Osteoblast (primary cell): ENCODE measurements around the gene CCDC33. TPM values are rescaled to one million over a fixed set of nuclear protein-coding genes. Genes with fewer than 3 reads are reported as not detected.

ENCODE experiments used
- DNase-seq: peaks from one replicate; pipeline ENCODE4 v3.0.0; 2011; ENCODE audit warnings: low spot score, mixed read lengths; ENCODE audit not compliant: insufficient read length; ENCODE audit errors: missing footprints
- H2AFZ ChIP-seq: 2 replicates; pipeline ENCODE4 v1.6.0; 2011; ENCODE audit warnings: mild to moderate bottlenecking, low read length
- H3K27ac ChIP-seq: 2 replicates; pipeline ENCODE4 v1.5.1; 2011; ENCODE audit warnings: mild to moderate bottlenecking, low read depth, low read length, moderate library complexity
- H3K27me3 ChIP-seq: 2 replicates; pipeline ENCODE4 v1.6.0; 2012; ENCODE audit warnings: mild to moderate bottlenecking, control low read depth, inconsistent platforms, low read length, moderate library complexity; ENCODE audit not compliant: insufficient read depth
- H3K36me3 ChIP-seq: 2 replicates; pipeline ENCODE4 v1.5.1; 2011; ENCODE audit warnings: mild to moderate bottlenecking, low read length, control low read depth, moderate library complexity; ENCODE audit not compliant: insufficient read depth
- H3K4me1 ChIP-seq: 2 replicates; pipeline ENCODE4 v1.5.1; 2011; ENCODE audit warnings: mild to moderate bottlenecking, low read length, control low read depth, moderate library complexity; ENCODE audit not compliant: insufficient read depth
- H3K4me2 ChIP-seq: 2 replicates; pipeline ENCODE4 v1.6.0; 2011; ENCODE audit warnings: mild to moderate bottlenecking, low read length; ENCODE audit not compliant: insufficient read depth
- H3K4me3 ChIP-seq: fragments of 200-600 bp; sonication (generic); 3 replicates; pipeline ENCODE4 v1.5.1; 2012; ENCODE audit warnings: mild to moderate bottlenecking, low read length, inconsistent platforms; ENCODE audit not compliant: insufficient read depth
- H3K79me2 ChIP-seq: 2 replicates; pipeline ENCODE4 v1.6.0; 2012; ENCODE audit warnings: mild to moderate bottlenecking, low read length, control low read depth, inconsistent platforms; ENCODE audit not compliant: insufficient read depth
- H3K9me3 ChIP-seq: 2 replicates; pipeline ENCODE4 v1.5.1; 2011; ENCODE audit warnings: low read depth, low read length, control low read depth
- H4K20me1 ChIP-seq: 2 replicates; pipeline ENCODE4 v1.6.0; 2012; ENCODE audit warnings: mild to moderate bottlenecking, low read length, control low read depth; ENCODE audit not compliant: insufficient read depth
- total RNA-seq: library from RNA; depleted of rRNA; stranded (reverse); fragments of >200 nt; gene quantifications from 2 replicates; pipeline ENCODE4 v1.2.3, GENCODE V29; 2012
- TF ChIP-seq, protein P1 (sequence below): IDR thresholded peaks from 2 replicates; pipeline ENCODE4 v1.5.1; 2011; ENCODE audit warnings: mild to moderate bottlenecking, low read depth, low read length, moderate library complexity; ENCODE audit errors: extremely low read depth

The CCDC33 gene
- total RNA-seq, 1 donor = not detected

GRCh38 chr15:74275957-74276356, 39.8 kb downstream of the CCDC33 start:
- DNase-seq = no peak
- H3K79me2 ChIP-seq = no peaks in the 10 kb centered on the region
- H3K27ac ChIP-seq = no peak overlapping the region
- no peaks in the 10 kb centered on the region for H3K36me3 ChIP-seq
- peaks cover 43% of the 10 kb centered on the region for H3K27me3 ChIP-seq
- no peaks in the 10 kb centered on the region for H3K4me1 ChIP-seq
- TF ChIP-seq, protein P1, sequence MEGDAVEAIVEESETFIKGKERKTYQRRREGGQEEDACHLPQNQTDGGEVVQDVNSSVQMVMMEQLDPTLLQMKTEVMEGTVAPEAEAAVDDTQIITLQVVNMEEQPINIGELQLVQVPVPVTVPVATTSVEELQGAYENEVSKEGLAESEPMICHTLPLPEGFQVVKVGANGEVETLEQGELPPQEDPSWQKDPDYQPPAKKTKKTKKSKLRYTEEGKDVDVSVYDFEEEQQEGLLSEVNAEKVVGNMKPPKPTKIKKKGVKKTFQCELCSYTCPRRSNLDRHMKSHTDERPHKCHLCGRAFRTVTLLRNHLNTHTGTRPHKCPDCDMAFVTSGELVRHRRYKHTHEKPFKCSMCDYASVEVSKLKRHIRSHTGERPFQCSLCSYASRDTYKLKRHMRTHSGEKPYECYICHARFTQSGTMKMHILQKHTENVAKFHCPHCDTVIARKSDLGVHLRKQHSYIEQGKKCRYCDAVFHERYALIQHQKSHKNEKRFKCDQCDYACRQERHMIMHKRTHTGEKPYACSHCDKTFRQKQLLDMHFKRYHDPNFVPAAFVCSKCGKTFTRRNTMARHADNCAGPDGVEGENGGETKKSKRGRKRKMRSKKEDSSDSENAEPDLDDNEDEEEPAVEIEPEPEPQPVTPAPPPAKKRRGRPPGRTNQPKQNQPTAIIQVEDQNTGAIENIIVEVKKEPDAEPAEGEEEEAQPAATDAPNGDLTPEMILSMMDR = no peak
- no peak overlapping the region for H3K4me3 ChIP-seq
- no peak overlapping the region for H2AFZ ChIP-seq
- no peaks in the 10 kb centered on the region for H3K9me3 ChIP-seq
- no peak overlapping the region for H3K4me2 ChIP-seq
- H4K20me1 ChIP-seq = no peaks in the 10 kb centered on the region

DNA sequence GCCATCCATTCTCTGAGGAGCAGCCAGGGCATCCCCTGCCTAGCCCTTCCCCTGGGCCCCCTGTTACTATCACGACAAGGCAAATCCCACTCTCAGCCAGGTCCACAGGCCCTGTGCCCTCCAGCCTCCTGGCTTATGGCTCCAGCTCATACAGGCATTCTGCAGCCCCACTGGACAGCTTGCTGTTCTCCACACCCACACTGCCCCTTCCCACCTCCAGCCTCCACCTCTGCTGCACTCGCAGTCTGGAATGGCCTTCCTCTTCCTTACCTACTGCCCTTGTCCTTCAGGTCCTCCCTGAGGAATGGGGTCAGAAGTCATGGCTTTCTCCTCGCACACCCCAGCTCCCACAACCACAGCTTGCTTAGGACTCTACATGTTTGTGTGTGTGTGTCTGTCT, 40.4 kb downstream of the CCDC33 start:
- Histone ChIP-seq H3K27me3 (peaks cover 44% of the 10 kb centered on the region), H2AFZ (no peak overlapping the region), H3K36me3 (no peaks in the 10 kb centered on the region), H3K79me2 (no peaks in the 10 kb centered on the region), H3K9me3 (no peaks in the 10 kb centered on the region), H3K4me3 (no peak overlapping the region), H3K27ac (no peak overlapping the region), H3K4me2 (no peak overlapping the region), H4K20me1 (no peaks in the 10 kb centered on the region), H3K4me1 (no peaks in the 10 kb centered on the region)
- DNase-seq = no peak
- TF ChIP-seq, protein P1 = no peak

GRCh38 chr15:74277242-74277810, 41.2 kb downstream of the CCDC33 start:
- H3K27me3 ChIP-seq = peaks cover 48% of the 10 kb centered on the region

GRCh38 chr15:74278207-74278606, 42.1 kb downstream of the CCDC33 start:
- Histone ChIP-seq H3K4me1 (no peaks in the 10 kb centered on the region), H2AFZ (no peak overlapping the region), H3K79me2 (no peaks in the 10 kb centered on the region), H3K27ac (no peak overlapping the region), H3K4me2 (no peak overlapping the region), H3K9me3 (no peaks in the 10 kb centered on the region), H3K4me3 (no peak overlapping the region), H3K27me3 (peaks cover 54% of the 10 kb centered on the region), H3K36me3 (no peaks in the 10 kb centered on the region), H4K20me1 (no peaks in the 10 kb centered on the region)
- TF ChIP-seq, protein P1 = no peak
- no peak for DNase-seq

More at GRCh38 chr15:74277242-74277810, 41.2 kb downstream of the CCDC33 start:
- Histone ChIP-seq H2AFZ (no peak overlapping the region), H3K27ac (no peak overlapping the region), H3K36me3 (no peaks in the 10 kb centered on the region), H3K4me1 (no peaks in the 10 kb centered on the region), H3K79me2 (no peaks in the 10 kb centered on the region), H3K4me3 (no peak overlapping the region), H4K20me1 (no peaks in the 10 kb centered on the region), H3K4me2 (no peak overlapping the region), H3K9me3 (no peaks in the 10 kb centered on the region)
- TF ChIP-seq, protein P1 = no peak
- no peak for DNase-seq
